HepG2 (cell line): ENCODE measurements around the gene ST6GALNAC4. TPM values are rescaled to one million over a fixed set of nuclear protein-coding genes. Genes with fewer than 3 reads are reported as not detected.

Source experiments
- ARID4A ChIP-seq: sonication (generic); formaldehyde crosslinking; IDR thresholded peaks from 2 replicates; pipeline ENCODE4 v1.5.0; 2020; ENCODE audit warnings: mild to moderate bottlenecking, missing genetic modification reagents, borderline replicate concordance
- ATF4 ChIP-seq, 2 experiments: fragments of 450-650 bp in 1 of 2; sonication (generic) in 1 of 2; formaldehyde crosslinking; IDR thresholded peaks; 2 replicates each; pipeline versions ENCODE4 v1.5.0 to v1.8.0; 2020 to 2022; ENCODE audit warnings: mild to moderate bottlenecking in 1 of 2, missing genetic modification reagents in 1 of 2
- HMG20A ChIP-seq: IDR thresholded peaks from 2 replicates; pipeline ENCODE4 v1.6.1; 2016; ENCODE audit warnings: borderline replicate concordance
- IRF2 ChIP-seq: IDR thresholded peaks from 2 replicates; pipeline ENCODE4 v1.6.1; 2018; ENCODE audit warnings: missing genetic modification reagents, missing compliant biosample characterization
- MXD3 ChIP-seq: IDR thresholded peaks from 2 replicates; pipeline ENCODE4 v1.6.1; 2016; ENCODE audit warnings: mild to moderate bottlenecking, missing biosample characterization, missing genetic modification reagents
- PRPF4 ChIP-seq: fragments of 200-400 bp; formaldehyde crosslinking; IDR thresholded peaks from 2 replicates; pipeline ENCODE4 v1.6.1; 2016; ENCODE audit warnings: low read length, low read depth; ENCODE audit not compliant: poor library complexity, severe bottlenecking
- RAD21 ChIP-seq: fragments of 450-650 bp; formaldehyde crosslinking; IDR thresholded peaks from 2 replicates; pipeline ENCODE4 v1.5.0; 2020; ENCODE audit warnings: mild to moderate bottlenecking
- SP2 ChIP-seq: sonication (generic); formaldehyde crosslinking; IDR thresholded peaks from 2 replicates; pipeline ENCODE4 v1.5.1; 2020; ENCODE audit warnings: mild to moderate bottlenecking, missing genetic modification reagents
- ZFP82 ChIP-seq: sonication (generic); formaldehyde crosslinking; IDR thresholded peaks from 2 replicates; pipeline ENCODE4 v1.5.1; 2020; ENCODE audit warnings: mild to moderate bottlenecking, missing genetic modification reagents, borderline replicate concordance
- ZNF234 ChIP-seq: sonication (generic); formaldehyde crosslinking; conservative IDR thresholded peaks from 2 replicates; pipeline ENCODE4 v1.5.1; 2020; ENCODE audit warnings: mild to moderate bottlenecking, missing genetic modification reagents
- ZNF333 ChIP-seq: sonication (generic); formaldehyde crosslinking; IDR thresholded peaks from 2 replicates; pipeline ENCODE4 v1.4.0; 2020; ENCODE audit warnings: mild to moderate bottlenecking, missing genetic modification reagents, borderline replicate concordance
- ZNF530 ChIP-seq: sonication (generic); formaldehyde crosslinking; IDR thresholded peaks from 2 replicates; pipeline ENCODE4 v1.5.0; 2020; ENCODE audit warnings: low read depth, mild to moderate bottlenecking, missing genetic modification reagents
- ZNF616 ChIP-seq: sonication (generic); formaldehyde crosslinking; IDR thresholded peaks from 2 replicates; pipeline ENCODE4 v1.5.0; 2020; ENCODE audit warnings: low read depth, mild to moderate bottlenecking, missing genetic modification reagents
- polyA plus RNA-seq, 8 experiments: library from polyadenylated mRNA; depleted of rRNA in 3 of 8; stranded (reverse) in 7 of 8; unstranded in 1 of 8; fragments of >200 nt; fragmentation: Illumina TruSeq in 4 of 8; extraction: Trizol in 4 of 8; gene quantifications; 2 replicates each; pipeline versions ENCODE4 v1.2.1 to v1.2.3, GENCODE V29; 2011 to 2016; ENCODE audit warnings: low read depth in 4 of 8, missing spikeins in 1 of 8, mixed read lengths in 1 of 8; ENCODE audit not compliant: insufficient read depth in 1 of 8
- total RNA-seq, 5 experiments: library from RNA; depleted of rRNA; stranded (reverse); fragments of >200 nt; fragmentation: Illumina TruSeq; extraction: Trizol; gene quantifications; 2 replicates each; pipeline ENCODE4 v1.2.3, GENCODE V29; 2016; ENCODE audit warnings: low read depth in 1 of 5
- TF ChIP-seq, protein P1 (sequence below): sonication (generic); formaldehyde crosslinking; IDR thresholded peaks from 2 replicates; pipeline ENCODE4 v1.4.0; 2020; ENCODE audit warnings: missing genetic modification reagents, mild to moderate bottlenecking, borderline replicate concordance
- TF ChIP-seq, protein P2 (sequence below): sonication (generic); formaldehyde crosslinking; IDR thresholded peaks from 2 replicates; pipeline ENCODE4 v1.5.0; 2020; ENCODE audit warnings: mild to moderate bottlenecking, missing genetic modification reagents, moderate library complexity
- TF ChIP-seq, protein P3 (sequence below): sonication (generic); formaldehyde crosslinking; IDR thresholded peaks from 2 replicates; pipeline ENCODE4 v1.8.0; 2022; ENCODE audit warnings: mild to moderate bottlenecking, missing genetic modification reagents, moderate library complexity

The ST6GALNAC4 gene
- total and polyA plus RNA-seq, 2 of the 13 experiments (the other 11 are each of a cell fraction or from before 2014, with no cell fraction given), result 18.8 to 27.7 TPM

DNA sequence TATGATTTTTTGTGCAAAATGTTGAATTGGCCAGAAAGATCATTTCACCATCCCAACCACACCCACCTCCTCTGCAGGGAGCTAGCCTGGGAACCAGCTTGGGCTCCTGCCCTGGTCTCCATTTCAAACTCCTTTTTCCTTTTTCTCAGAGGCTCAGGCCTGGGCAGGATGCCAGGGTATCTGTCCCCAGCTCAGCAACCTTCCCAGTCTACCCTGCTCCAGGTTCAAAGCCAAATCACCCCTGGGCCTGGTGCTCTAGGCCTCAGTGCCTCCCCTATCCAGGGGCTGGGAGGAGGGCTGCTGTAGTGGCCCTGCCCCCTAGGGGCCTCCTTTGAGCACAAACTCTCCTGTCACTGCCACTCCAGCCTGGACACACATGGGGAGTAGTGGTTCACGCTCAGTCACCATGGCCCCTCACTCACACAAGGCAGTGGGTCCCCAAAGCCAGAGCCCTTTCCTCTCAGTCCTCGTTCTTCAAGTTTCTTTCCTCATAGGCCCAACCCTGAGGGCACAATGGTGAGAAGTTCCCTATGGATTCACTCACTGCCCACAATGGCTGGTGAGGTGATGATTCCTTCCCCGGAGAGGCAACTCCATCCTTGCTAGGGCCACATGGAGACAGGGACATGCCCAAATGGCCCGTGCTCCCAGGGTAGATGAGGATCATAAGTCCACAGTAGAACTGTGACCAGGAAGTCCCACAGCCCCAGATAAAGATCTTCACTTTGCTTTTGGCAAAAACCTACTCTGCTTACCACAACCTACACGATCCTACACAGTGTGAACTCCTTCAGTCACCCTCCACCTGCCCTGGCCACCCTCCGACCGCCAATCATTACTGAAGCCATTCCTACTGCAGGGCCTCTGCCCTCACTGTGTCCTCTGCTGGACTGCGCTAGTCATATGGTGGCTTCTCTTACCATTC is 1.6 kb upstream of the ST6GALNAC4 start (continued):
- TF ChIP-seq, protein P1, sequence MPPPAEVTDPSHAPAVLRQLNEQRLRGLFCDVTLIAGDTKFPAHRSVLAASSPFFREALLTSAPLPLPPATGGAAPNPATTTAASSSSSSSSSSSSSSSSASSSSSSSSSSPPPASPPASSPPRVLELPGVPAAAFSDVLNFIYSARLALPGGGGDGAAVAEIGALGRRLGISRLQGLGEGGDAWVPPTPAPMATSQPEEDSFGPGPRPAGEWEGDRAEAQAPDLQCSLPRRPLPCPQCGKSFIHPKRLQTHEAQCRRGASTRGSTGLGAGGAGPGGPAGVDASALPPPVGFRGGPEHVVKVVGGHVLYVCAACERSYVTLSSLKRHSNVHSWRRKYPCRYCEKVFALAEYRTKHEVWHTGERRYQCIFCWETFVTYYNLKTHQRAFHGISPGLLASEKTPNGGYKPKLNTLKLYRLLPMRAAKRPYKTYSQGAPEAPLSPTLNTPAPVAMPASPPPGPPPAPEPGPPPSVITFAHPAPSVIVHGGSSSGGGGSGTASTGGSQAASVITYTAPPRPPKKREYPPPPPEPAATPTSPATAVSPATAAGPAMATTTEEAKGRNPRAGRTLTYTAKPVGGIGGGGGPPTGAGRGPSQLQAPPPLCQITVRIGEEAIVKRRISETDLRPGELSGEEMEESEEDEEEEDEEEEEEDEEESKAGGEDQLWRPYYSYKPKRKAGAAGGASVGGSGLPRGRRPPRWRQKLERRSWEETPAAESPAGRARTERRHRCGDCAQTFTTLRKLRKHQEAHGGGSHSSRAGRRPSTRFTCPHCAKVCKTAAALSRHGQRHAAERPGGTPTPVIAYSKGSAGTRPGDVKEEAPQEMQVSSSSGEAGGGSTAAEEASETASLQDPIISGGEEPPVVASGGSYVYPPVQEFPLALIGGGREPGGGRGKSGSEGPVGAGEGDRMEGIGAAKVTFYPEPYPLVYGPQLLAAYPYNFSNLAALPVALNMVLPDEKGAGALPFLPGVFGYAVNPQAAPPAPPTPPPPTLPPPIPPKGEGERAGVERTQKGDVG (CRISPR knock-in tag), result no peak
- TF ChIP-seq ATF4 (CRISPR knock-in tag; IDR thresholded peaks at IDR 0.05) (no peak; a peak in 1 of 4 replicates), ZFP82 (CRISPR knock-in tag) (no peak), MXD3 (CRISPR knock-in tag) (no peak), SP2 (CRISPR knock-in tag) (no peak), ZNF234 (CRISPR knock-in tag) (no peak), ARID4A (CRISPR knock-in tag) (peak; percentile 11; the same call in 1 of the 2 replicates), RAD21 (peak; percentile 14; the same call in 1 of the 2 replicates), ZNF616 (CRISPR knock-in tag) (no peak), PRPF4 (no peak), ZNF530 (CRISPR knock-in tag) (no peak), HMG20A (CRISPR knock-in tag) (no peak), IRF2 (no peak), ZNF333 (CRISPR knock-in tag) (peak; percentile 52; the same call in 1 of the 2 replicates)
- TF ChIP-seq, protein P2, sequence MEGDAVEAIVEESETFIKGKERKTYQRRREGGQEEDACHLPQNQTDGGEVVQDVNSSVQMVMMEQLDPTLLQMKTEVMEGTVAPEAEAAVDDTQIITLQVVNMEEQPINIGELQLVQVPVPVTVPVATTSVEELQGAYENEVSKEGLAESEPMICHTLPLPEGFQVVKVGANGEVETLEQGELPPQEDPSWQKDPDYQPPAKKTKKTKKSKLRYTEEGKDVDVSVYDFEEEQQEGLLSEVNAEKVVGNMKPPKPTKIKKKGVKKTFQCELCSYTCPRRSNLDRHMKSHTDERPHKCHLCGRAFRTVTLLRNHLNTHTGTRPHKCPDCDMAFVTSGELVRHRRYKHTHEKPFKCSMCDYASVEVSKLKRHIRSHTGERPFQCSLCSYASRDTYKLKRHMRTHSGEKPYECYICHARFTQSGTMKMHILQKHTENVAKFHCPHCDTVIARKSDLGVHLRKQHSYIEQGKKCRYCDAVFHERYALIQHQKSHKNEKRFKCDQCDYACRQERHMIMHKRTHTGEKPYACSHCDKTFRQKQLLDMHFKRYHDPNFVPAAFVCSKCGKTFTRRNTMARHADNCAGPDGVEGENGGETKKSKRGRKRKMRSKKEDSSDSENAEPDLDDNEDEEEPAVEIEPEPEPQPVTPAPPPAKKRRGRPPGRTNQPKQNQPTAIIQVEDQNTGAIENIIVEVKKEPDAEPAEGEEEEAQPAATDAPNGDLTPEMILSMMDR, result peak; percentile 76
- TF ChIP-seq, protein P3, sequence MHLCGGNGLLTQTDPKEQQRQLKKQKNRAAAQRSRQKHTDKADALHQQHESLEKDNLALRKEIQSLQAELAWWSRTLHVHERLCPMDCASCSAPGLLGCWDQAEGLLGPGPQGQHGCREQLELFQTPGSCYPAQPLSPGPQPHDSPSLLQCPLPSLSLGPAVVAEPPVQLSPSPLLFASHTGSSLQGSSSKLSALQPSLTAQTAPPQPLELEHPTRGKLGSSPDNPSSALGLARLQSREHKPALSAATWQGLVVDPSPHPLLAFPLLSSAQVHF (CRISPR knock-in tag), result no peak
